ENCODE data around the gene AKR1C3. TPM values are rescaled to one million over a fixed set of nuclear protein-coding genes. Genes with fewer than 3 reads are reported as not detected.
"Not testable (repeated sequence)": the region's sequence is repeated elsewhere in the genome, so short reads cannot be mapped to it uniquely, and the experiment has no call there.

Gene AKR1C3
- total RNA-seq, 1 donor from 2014 or later, result 8.0 TPM

- DNase-seq, result no peak
Measured at GRCh38 chr10:5089865-5090264, 4.3 kb upstream of the AKR1C3 start.

GRCh38 chr10:5090551-5090950 lies 3.7 kb upstream of the AKR1C3 start:
- DNase-seq, result no peak

- no peak for DNase-seq
Measured at GRCh38 chr10:5091196-5091595, 3.0 kb upstream of the AKR1C3 start.

GRCh38 chr10:5092375-5092774 lies 1.8 kb upstream of the AKR1C3 start:
- no peak for DNase-seq

- DNase-seq, result no peak
Measured at GRCh38 chr10:5092848-5093790, 1.1 kb upstream of the AKR1C3 start.

GRCh38 chr10:5095687-5096086 lies 1.5 kb downstream of the AKR1C3 start:
- no peak for DNase-seq

GRCh38 chr10:5096108-5096507 lies 1.9 kb downstream of the AKR1C3 start:
- no peak for DNase-seq

- not testable (repeated sequence) for DNase-seq
Measured at GRCh38 chr10:5102479-5102878, 8.3 kb downstream of the AKR1C3 start.

- DNase-seq, result no peak
Measured at GRCh38 chr10:5103481-5103880, 9.3 kb downstream of the AKR1C3 start.

- no peak for DNase-seq
Measured at GRCh38 chr10:5105626-5106025, 11.4 kb downstream of the AKR1C3 start.

GRCh38 chr10:5106553-5106952 lies 12.3 kb downstream of the AKR1C3 start:
- DNase-seq, result no peak

GRCh38 chr10:5107860-5108526 lies 13.8 kb downstream of the AKR1C3 start:
- DNase-seq, result no peak

GRCh38 chr10:5108658-5109416 lies 14.6 kb downstream of the AKR1C3 start:
- DNase-seq, result no peak

GRCh38 chr10:5109861-5110260 lies 15.6 kb downstream of the AKR1C3 start:
- DNase-seq, result not testable (repeated sequence)

GRCh38 chr10:5116621-5117020 lies 22.4 kb downstream of the AKR1C3 start:
- no peak for DNase-seq

GRCh38 chr10:5117026-5117425 lies 22.8 kb downstream of the AKR1C3 start:
- no peak for DNase-seq

GRCh38 chr10:5119997-5120396 lies 25.8 kb downstream of the AKR1C3 start:
- not testable (repeated sequence) for DNase-seq

GRCh38 chr10:5123886-5124285 lies 29.7 kb downstream of the AKR1C3 start:
- no peak for DNase-seq

- no peak for DNase-seq
Measured at GRCh38 chr10:5125315-5126044, 31.3 kb downstream of the AKR1C3 start.

GRCh38 chr10:5135581-5135980 lies 41.4 kb downstream of the AKR1C3 start:
- DNase-seq, result no peak

- DNase-seq, result no peak
Measured at GRCh38 chr10:5136468-5137087, 42.4 kb downstream of the AKR1C3 start.

GRCh38 chr10:5137699-5138098 lies 43.5 kb downstream of the AKR1C3 start:
- not testable (repeated sequence) for DNase-seq

Data from occipital lobe (tissue), 2 donors.